Measurements from ENCODE around the gene CCDC91.

The CCDC91 gene

DNA sequence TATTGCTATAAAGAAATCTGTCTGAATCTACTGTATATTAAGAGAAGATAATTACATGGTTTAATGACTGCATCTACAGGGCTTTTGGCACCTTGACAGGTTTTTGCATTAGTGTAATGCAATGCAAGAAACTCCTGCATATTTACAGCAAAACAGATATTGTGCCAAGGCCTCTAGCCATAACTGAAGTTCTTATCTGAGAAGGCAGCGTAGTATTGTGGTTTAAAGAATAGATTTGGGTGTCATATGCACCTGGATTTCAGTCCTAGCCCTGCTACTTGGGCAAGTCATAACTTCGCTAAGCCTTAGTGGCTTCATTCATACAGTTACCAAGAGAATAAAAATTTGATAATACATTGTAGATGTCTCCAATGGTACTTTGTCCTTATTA, 350.1 kb downstream of the CCDC91 start:
- no peak for FAIRE-seq

DNA sequence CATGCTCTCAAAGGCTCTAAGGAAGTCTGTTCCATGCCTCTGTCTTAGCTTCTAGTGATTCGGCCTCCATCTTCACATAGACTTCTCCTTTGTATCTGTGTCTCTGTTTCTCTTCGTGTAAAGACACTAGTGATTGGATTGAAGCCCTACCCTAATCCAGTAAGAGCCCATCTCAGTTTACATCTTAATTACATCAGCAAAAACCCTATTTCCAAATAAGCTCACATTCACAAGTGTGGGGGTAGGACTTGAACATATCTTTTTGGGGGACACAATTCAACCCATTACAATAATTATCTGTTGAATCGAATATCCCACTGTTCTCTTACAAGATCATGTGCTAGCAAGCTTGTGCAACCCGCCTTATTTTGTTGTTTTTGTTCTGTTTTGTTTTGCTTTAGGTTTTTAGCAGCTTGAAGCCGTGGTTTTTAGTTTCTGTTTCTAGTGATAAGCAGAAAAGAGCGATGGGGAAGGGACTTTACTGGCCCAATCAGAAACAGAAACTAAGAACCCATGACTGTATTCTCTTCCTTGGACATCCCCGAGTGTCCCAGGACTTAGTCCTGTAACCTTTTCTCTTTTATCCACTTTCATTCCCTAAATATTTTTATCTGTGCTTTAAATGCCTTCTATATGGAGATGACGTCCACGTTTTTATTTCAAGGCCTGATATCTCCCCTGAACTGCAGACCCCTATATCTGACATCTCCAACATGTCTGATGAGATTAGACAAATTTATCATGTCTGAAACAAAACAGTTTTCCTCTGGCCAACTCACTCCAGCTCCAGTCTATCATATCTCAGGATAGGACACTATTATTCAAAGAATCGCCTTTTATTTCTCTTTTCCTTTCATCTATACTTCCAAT, 353.0 kb downstream of the CCDC91 start:
- DNase-seq (ENCODE audit: insufficient read length, low spot score) (no peak), FAIRE-seq (no peak)
- TF ChIP-seq POLR2A (IDR thresholded peaks at IDR 0.05; ENCODE audit: low read depth, low read length) (no peak), SPI1 (IDR thresholded peaks at IDR 0.05; ENCODE audit: low read depth, low read length) (no peak), PAX5 (IDR thresholded peaks at IDR 0.05; ENCODE audit: insufficient read depth, low read length, severe bottlenecking) (no peak), POU2F2 (IDR thresholded peaks at IDR 0.05; ENCODE audit: low read depth, low read length) (no peak), POLR2AphosphoS5 (IDR thresholded peaks at IDR 0.05; ENCODE audit: low read depth, low read length) (no peak), TAF1 (IDR thresholded peaks at IDR 0.05; ENCODE audit: low read depth, low read length) (no peak)

More for the DNA sequence above, 350.1 kb downstream of the CCDC91 start:
- TF ChIP-seq SPI1 (IDR thresholded peaks at IDR 0.05; ENCODE audit: low read depth, low read length) (no peak), POU2F2 (IDR thresholded peaks at IDR 0.05; ENCODE audit: low read depth, low read length) (no peak)
- DNase-seq (ENCODE audit: insufficient read length, low spot score): no peak

DNA sequence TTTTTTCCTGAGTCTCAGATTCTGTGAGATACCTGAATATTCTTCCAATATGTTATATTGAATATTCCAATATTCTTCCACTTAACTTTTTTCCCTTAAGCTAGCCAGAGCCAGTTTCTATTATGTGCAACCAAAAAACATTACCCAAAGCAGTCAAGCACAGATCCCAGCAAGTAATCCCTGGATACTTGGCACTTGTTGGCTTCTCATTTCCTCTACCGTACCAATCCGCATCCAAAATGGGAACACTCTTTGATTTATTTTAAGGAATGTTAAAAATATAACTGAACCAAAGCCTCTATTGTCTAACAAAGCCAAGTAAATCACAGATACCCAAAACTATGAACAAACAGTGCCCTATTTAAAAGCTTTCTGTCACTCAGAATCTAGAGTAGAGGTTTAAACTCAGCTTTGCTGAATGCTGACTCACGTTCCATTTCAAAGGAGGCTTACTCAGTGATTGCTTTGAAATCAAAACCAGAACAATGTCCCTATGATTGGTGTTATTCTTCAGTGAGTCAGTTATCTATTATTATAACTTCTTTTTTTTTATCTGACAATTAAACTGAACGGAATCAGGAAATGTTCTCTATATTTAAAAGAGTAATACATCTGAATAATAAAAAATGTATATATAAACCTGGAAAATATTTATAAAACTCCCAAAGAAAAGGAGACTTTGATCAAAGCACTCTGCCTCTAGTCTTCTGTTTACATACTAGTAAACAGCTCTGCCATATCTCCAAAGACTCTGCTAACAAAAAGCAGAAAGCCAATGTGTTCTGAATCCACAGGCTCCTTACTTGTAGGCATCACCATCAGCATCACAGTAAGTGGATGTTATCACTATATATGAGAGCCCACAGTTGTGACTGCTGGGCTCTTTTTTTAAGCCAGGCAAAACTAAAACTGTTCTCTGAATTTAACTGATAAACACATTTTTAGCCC, 360.8 kb downstream of the CCDC91 start:
- FAIRE-seq: no peak
- no peak for TF ChIP-seq POU2F2 (IDR thresholded peaks at IDR 0.05; ENCODE audit: low read depth, low read length)
- TF ChIP-seq TAF1 (IDR thresholded peaks at IDR 0.05; ENCODE audit: low read depth, low read length): no peak
- no peak for TF ChIP-seq POLR2A (IDR thresholded peaks at IDR 0.05; ENCODE audit: low read depth, low read length)
- TF ChIP-seq PAX5 (IDR thresholded peaks at IDR 0.05; ENCODE audit: insufficient read depth, low read length, severe bottlenecking): no peak
- no peak for TF ChIP-seq POLR2AphosphoS5 (IDR thresholded peaks at IDR 0.05; ENCODE audit: low read depth, low read length)
- TF ChIP-seq SPI1 (IDR thresholded peaks at IDR 0.05; ENCODE audit: low read depth, low read length): no peak
- DNase-seq (ENCODE audit: insufficient read length, low spot score): no peak

DNA sequence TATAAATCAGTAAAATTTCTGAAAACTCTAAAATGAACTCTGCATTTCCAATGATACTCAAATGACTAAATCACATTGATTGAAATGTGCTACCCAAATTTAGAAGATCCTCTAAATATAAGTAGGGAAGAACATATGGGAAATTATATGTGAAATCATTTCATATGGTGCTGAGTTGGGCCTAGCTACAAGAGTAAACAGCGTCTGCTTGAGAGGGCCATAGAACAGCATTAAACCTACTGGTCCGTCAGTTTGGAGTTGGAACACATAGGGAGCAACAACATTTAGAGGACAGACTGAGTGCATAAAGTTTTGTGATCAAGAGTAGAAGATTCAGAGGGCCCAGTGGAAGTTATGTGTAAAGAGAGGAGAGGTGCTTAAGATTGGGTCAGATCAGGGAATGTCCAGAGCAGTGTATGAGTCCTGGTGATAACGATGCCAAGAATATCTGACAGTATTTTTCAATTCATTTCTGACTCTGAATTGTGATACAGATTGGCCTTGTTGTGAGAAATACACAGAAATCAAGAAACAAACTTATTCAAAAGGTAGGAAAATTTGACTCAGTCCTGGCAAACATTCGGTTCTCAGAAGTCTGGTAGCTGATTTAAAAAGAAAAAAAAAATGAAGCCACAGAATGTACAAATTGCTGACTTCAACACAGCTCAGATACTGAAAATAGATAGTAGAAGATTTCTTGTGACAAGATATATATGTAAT, 362.2 kb downstream of the CCDC91 start:
- FAIRE-seq (no peak), DNase-seq (ENCODE audit: insufficient read length, low spot score) (no peak)
- TF ChIP-seq POLR2A (IDR thresholded peaks at IDR 0.05; ENCODE audit: low read depth, low read length): no peak
- TF ChIP-seq TAF1 (IDR thresholded peaks at IDR 0.05; ENCODE audit: low read depth, low read length): no peak
- no peak for TF ChIP-seq SPI1 (IDR thresholded peaks at IDR 0.05; ENCODE audit: low read depth, low read length)
- no peak for TF ChIP-seq PAX5 (IDR thresholded peaks at IDR 0.05; ENCODE audit: insufficient read depth, low read length, severe bottlenecking)
- TF ChIP-seq POLR2AphosphoS5 (IDR thresholded peaks at IDR 0.05; ENCODE audit: low read depth, low read length): no peak
- TF ChIP-seq POU2F2 (IDR thresholded peaks at IDR 0.05; ENCODE audit: low read depth, low read length): no peak

DNA sequence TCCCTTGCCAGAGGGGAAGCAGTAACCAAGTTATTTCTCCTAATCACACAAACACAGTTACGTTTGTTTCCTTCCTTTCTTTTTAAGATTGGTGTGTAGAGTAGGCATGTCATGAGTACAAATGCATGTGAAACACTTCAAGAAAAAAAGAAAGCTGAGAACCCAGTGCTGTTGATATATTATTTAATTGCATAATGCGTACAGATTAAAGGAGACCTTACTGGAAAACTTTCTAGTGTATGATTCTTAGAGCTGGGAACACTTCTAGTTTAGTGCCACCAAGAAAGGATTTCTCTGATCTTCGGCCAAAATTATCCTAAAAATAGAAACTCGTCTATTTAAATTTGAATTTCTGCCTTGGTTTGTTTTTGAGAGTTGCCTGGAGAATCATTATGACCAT, 365.5 kb downstream of the CCDC91 start:
- DNase-seq (ENCODE audit: insufficient read length, low spot score): no peak
- TF ChIP-seq PAX5 (IDR thresholded peaks at IDR 0.05; ENCODE audit: insufficient read depth, low read length, severe bottlenecking) (no peak), SPI1 (IDR thresholded peaks at IDR 0.05; ENCODE audit: low read depth, low read length) (no peak), TAF1 (IDR thresholded peaks at IDR 0.05; ENCODE audit: low read depth, low read length) (no peak), POU2F2 (IDR thresholded peaks at IDR 0.05; ENCODE audit: low read depth, low read length) (no peak), POLR2AphosphoS5 (IDR thresholded peaks at IDR 0.05; ENCODE audit: low read depth, low read length) (no peak), POLR2A (IDR thresholded peaks at IDR 0.05; ENCODE audit: low read depth, low read length) (no peak)
- FAIRE-seq: no peak

DNA sequence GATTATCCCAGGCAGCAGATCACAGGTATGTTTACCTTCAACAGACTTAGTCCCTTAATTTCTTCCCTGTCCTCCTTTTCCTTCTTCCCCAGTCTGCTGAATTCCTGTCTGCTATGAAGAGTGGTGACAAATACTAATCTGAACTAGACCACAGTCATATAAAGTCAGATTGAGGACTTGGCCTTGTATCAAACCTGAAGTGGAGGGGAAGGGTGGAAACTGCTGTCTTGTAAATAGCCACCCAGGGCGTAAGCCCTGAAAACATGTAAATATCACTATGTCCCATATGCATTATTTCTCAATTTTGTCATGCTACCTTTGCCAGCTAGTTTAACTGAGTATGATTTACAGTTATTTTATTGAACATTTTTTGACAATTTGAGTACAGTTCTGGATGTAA, 368.0 kb downstream of the CCDC91 start:
- FAIRE-seq: no peak
- DNase-seq (ENCODE audit: insufficient read length, low spot score): no peak
- TF ChIP-seq TAF1 (IDR thresholded peaks at IDR 0.05; ENCODE audit: low read depth, low read length): no peak

DNA sequence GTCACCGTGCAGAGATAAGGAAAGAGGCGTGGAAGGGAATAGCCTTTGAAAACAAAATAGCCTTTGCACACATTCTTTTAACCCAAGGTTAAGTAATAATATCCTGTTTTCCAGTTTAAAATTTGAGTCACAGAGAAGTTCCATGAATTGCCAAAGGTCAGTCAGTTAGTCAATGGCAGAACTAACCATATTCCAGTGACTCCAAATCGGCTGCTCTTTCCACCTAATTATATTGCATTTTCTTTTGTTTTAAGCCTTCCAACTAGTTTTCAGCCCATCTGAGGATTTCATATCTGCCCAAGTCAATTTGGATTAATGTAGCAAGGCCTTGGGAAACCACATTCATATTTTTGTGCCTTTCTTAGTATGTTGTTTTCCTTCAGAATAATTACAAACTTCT, 373.0 kb downstream of the CCDC91 start:
- DNase-seq (ENCODE audit: insufficient read length, low spot score) (no peak), FAIRE-seq (no peak)
- no peak for TF ChIP-seq TAF1 (IDR thresholded peaks at IDR 0.05; ENCODE audit: low read depth, low read length)
- no peak for TF ChIP-seq POLR2A (IDR thresholded peaks at IDR 0.05; ENCODE audit: low read depth, low read length)
- TF ChIP-seq POLR2AphosphoS5 (IDR thresholded peaks at IDR 0.05; ENCODE audit: low read depth, low read length): no peak
- no peak for TF ChIP-seq PAX5 (IDR thresholded peaks at IDR 0.05; ENCODE audit: insufficient read depth, low read length, severe bottlenecking)
- no peak for TF ChIP-seq SPI1 (IDR thresholded peaks at IDR 0.05; ENCODE audit: low read depth, low read length)

DNA sequence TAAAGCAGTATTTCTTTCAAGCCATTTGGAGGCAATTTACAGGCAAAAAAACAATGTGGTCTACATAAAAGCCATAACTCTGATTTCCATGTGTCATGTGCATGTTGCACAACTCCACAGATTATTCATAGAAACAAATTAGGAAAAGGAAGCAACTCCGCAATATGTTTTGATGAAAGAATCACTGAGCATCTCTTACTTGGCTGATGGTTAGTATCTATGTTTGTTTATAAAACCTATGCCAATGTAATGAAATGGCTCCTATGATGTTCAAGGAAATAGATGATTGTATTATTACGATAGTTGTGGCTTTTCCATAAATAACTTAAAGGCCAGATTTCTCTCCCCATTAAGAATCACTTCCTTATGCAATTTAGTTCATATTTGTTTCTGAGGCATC, 373.7 kb downstream of the CCDC91 start:
- DNase-seq (ENCODE audit: insufficient read length, low spot score): no peak
- no peak for FAIRE-seq
- TF ChIP-seq PAX5 (IDR thresholded peaks at IDR 0.05; ENCODE audit: insufficient read depth, low read length, severe bottlenecking) (no peak), POU2F2 (IDR thresholded peaks at IDR 0.05; ENCODE audit: low read depth, low read length) (no peak), POLR2A (IDR thresholded peaks at IDR 0.05; ENCODE audit: low read depth, low read length) (no peak), POLR2AphosphoS5 (IDR thresholded peaks at IDR 0.05; ENCODE audit: low read depth, low read length) (no peak), TAF1 (IDR thresholded peaks at IDR 0.05; ENCODE audit: low read depth, low read length) (no peak), SPI1 (IDR thresholded peaks at IDR 0.05; ENCODE audit: low read depth, low read length) (no peak)

DNA sequence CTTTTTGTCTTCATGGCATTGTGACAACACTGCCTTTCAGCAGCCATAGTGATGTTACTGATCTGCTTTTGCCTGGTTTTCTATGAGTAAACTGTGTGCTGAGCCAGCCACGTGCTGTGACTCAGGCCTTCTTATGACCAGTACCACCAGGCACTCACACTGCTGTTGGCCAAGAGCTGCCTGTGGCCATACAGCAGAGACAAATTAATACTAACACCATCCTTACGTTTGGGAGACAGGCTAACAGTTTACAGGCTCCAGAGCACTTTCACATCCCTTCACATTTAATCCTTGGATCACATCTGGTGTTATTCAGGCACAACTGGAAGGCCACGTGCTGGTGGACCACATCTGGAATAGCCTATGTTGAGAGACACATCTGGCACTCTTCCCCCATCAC, 377.9 kb downstream of the CCDC91 start:
- no peak for DNase-seq (ENCODE audit: insufficient read length, low spot score)
- no peak for FAIRE-seq
- no peak for TF ChIP-seq POLR2AphosphoS5 (IDR thresholded peaks at IDR 0.05; ENCODE audit: low read depth, low read length)
- no peak for TF ChIP-seq SPI1 (IDR thresholded peaks at IDR 0.05; ENCODE audit: low read depth, low read length)
- TF ChIP-seq PAX5 (IDR thresholded peaks at IDR 0.05; ENCODE audit: insufficient read depth, low read length, severe bottlenecking): no peak
- no peak for TF ChIP-seq POLR2A (IDR thresholded peaks at IDR 0.05; ENCODE audit: low read depth, low read length)
- TF ChIP-seq POU2F2 (IDR thresholded peaks at IDR 0.05; ENCODE audit: low read depth, low read length): no peak
- no peak for TF ChIP-seq TAF1 (IDR thresholded peaks at IDR 0.05; ENCODE audit: low read depth, low read length)
